Hematopoietic multipotent progenitor cell treated with erythropoietin and hydrocortisone succinate and interleukin-3 and kit ligand, for 6 days (in vitro differentiated cells): ENCODE data around the gene MYO5A.

ENCODE experiments used
- DNase-seq: peaks from one replicate; pipeline ENCODE4 v3.0.0-alpha.2; 2015

The MYO5A gene

GRCh38 chr15:52359722-52360121, 169.0 kb downstream of the MYO5A start:
- no peak for DNase-seq

- DNase-seq: no peak
These were observed 170.7 kb downstream of the MYO5A start for GRCh38 chr15:52357949-52358348.

GRCh38 chr15:52352086-52352485, 176.6 kb downstream of the MYO5A start:
- DNase-seq: no peak

- no peak for DNase-seq
These were observed 177.3 kb downstream of the MYO5A start for GRCh38 chr15:52351206-52351908.

- DNase-seq: no peak
These were observed 178.3 kb downstream of the MYO5A start for GRCh38 chr15:52350423-52350822.

- no peak for DNase-seq
These were observed 179.5 kb downstream of the MYO5A start for GRCh38 chr15:52349052-52349700.

GRCh38 chr15:52348056-52348745, 180.5 kb downstream of the MYO5A start:
- DNase-seq: no peak

GRCh38 chr15:52344592-52344991, 184.1 kb downstream of the MYO5A start:
- DNase-seq: no peak

GRCh38 chr15:52343831-52344230, 184.8 kb downstream of the MYO5A start:
- DNase-seq: no peak

GRCh38 chr15:52340093-52340492, 188.6 kb downstream of the MYO5A start:
- no peak for DNase-seq

GRCh38 chr15:52338891-52339290, 189.8 kb downstream of the MYO5A start:
- no peak for DNase-seq

GRCh38 chr15:52338058-52338457, 190.6 kb downstream of the MYO5A start:
- no peak for DNase-seq

- no peak for DNase-seq
These were observed 191.4 kb downstream of the MYO5A start for GRCh38 chr15:52337198-52337853.

GRCh38 chr15:52336529-52336928, 192.2 kb downstream of the MYO5A start:
- peak; percentile 27 for DNase-seq

- no peak for DNase-seq
These were observed 194.1 kb downstream of the MYO5A start for GRCh38 chr15:52334491-52335160.

GRCh38 chr15:52331490-52332240, 197.0 kb downstream of the MYO5A start:
- peak; percentile 75 for DNase-seq

GRCh38 chr15:52329987-52330386, 198.7 kb downstream of the MYO5A start:
- DNase-seq: no peak

GRCh38 chr15:52329150-52329549, 199.5 kb downstream of the MYO5A start:
- DNase-seq: no peak

GRCh38 chr15:52328680-52329079, 200.0 kb downstream of the MYO5A start:
- no peak for DNase-seq

- no peak for DNase-seq
These were observed 201.9 kb downstream of the MYO5A start for GRCh38 chr15:52326756-52327155.

- DNase-seq: no peak
These were observed 204.6 kb downstream of the MYO5A start for GRCh38 chr15:52324109-52324508.
